Measurements from ENCODE around the gene ADAM23.

DNA sequence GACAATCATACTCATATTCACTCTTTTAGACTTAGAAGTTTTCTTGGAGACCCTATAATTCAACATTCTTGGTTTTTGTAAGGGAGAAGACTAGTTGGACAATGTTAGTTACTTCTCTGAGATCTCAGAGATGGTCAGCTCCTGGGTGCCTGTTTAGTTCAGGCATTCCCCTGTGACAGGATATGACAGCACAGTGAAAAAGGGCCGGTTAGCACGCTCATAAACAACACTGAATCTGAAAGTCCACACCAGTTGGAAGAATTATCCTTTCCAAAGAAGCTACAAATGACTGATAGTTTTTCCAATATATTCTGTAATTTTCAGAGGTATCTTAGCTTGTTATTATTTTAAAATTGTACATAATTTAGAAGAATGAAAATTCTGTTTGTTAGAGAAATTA is 75.7 kb downstream of the ADAM23 start:
- TF ChIP-seq, protein P1, sequence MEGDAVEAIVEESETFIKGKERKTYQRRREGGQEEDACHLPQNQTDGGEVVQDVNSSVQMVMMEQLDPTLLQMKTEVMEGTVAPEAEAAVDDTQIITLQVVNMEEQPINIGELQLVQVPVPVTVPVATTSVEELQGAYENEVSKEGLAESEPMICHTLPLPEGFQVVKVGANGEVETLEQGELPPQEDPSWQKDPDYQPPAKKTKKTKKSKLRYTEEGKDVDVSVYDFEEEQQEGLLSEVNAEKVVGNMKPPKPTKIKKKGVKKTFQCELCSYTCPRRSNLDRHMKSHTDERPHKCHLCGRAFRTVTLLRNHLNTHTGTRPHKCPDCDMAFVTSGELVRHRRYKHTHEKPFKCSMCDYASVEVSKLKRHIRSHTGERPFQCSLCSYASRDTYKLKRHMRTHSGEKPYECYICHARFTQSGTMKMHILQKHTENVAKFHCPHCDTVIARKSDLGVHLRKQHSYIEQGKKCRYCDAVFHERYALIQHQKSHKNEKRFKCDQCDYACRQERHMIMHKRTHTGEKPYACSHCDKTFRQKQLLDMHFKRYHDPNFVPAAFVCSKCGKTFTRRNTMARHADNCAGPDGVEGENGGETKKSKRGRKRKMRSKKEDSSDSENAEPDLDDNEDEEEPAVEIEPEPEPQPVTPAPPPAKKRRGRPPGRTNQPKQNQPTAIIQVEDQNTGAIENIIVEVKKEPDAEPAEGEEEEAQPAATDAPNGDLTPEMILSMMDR (IDR thresholded peaks at IDR 0.05), result no peak
- TF ChIP-seq POLR2AphosphoS5 (IDR thresholded peaks at IDR 0.05) (no peak), POLR2A (IDR thresholded peaks at IDR 0.05) (no peak)

Data from prostate gland (tissue), 2 donors.